Endothelial cell of umbilical vein (primary cell): ENCODE measurements around the gene CGB2.

ENCODE experiments used
- EZH2 ChIP-seq: IDR thresholded peaks from 2 replicates; pipeline ENCODE4 v1.6.1; 2012; ENCODE audit warnings: borderline replicate concordance, low read depth, mild to moderate bottlenecking, moderate library complexity, low read length, inconsistent platforms; ENCODE audit not compliant: severe bottlenecking
- POLR2A ChIP-seq: IDR thresholded peaks from 2 replicates; pipeline ENCODE4 v1.6.1; 2012; ENCODE audit warnings: low read depth, mild to moderate bottlenecking, control low read depth, low read length
- POLR2AphosphoS5 ChIP-seq: IDR thresholded peaks from 2 replicates; pipeline ENCODE4 v1.6.1; 2012; ENCODE audit warnings: low read depth, mild to moderate bottlenecking, control low read depth, low read length, moderate library complexity; ENCODE audit not compliant: insufficient read depth
- TF ChIP-seq, protein P1 (sequence below), 2 donors: IDR thresholded peaks; 1 replicate in 1 of 2; 2 replicates in 1 of 2; pipeline ENCODE4 v1.5.1; 2011; ENCODE audit warnings: low read length in 2 of 2, mild to moderate bottlenecking in 2 of 2, moderate library complexity in 2 of 2, control low read depth in 1 of 2, inconsistent platforms in 1 of 2, low read depth in 1 of 2; ENCODE audit not compliant: insufficient read depth in 1 of 2; ENCODE audit errors: extremely low read depth in 1 of 2

DNA sequence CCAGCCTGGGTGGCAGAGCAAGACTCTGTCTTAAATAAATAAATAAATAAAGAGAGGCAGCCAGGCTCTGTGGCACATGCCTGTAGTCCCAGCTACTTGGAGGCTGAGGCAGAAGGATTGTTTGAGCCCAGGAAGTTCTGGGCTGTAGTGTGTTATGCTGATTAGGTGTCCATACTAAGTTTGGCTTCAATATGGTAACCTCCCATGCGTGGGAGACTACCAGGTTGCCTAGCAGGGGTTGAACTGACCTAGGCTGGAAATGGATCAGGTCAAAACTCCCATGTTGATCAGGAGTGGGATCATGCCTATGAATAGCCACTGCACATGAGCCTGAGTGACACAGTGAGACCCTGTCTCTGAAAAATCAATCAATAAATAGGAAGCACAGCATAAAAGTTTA lies 49.6 kb downstream of the CGB2 start:
- TF ChIP-seq, protein P1, sequence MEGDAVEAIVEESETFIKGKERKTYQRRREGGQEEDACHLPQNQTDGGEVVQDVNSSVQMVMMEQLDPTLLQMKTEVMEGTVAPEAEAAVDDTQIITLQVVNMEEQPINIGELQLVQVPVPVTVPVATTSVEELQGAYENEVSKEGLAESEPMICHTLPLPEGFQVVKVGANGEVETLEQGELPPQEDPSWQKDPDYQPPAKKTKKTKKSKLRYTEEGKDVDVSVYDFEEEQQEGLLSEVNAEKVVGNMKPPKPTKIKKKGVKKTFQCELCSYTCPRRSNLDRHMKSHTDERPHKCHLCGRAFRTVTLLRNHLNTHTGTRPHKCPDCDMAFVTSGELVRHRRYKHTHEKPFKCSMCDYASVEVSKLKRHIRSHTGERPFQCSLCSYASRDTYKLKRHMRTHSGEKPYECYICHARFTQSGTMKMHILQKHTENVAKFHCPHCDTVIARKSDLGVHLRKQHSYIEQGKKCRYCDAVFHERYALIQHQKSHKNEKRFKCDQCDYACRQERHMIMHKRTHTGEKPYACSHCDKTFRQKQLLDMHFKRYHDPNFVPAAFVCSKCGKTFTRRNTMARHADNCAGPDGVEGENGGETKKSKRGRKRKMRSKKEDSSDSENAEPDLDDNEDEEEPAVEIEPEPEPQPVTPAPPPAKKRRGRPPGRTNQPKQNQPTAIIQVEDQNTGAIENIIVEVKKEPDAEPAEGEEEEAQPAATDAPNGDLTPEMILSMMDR (IDR thresholded peaks at IDR 0.05; ENCODE audit: extremely low read depth in 1 of 2, insufficient read depth in 1 of 2, low read depth in 1 of 2, low read length in 2 of 2): no peak
- TF ChIP-seq POLR2AphosphoS5 (no peak), POLR2A (no peak), EZH2 (no peak)
